HepG2 (cell line): Measurements from ENCODE around the gene MIF4GD. TPM values are rescaled to one million over a fixed set of nuclear protein-coding genes. Genes with fewer than 3 reads are reported as not detected.

Source experiments
- DR1 ChIP-seq: sonication (generic); formaldehyde crosslinking; IDR thresholded peaks from 2 replicates; pipeline ENCODE4 v1.8.0; 2021; ENCODE audit warnings: mild to moderate bottlenecking, missing genetic modification reagents, inconsistent platforms
- ESRRA ChIP-seq: sonication (generic); formaldehyde crosslinking; IDR thresholded peaks from 2 replicates; pipeline ENCODE4 v1.5.1; 2020; ENCODE audit warnings: mild to moderate bottlenecking, low read depth, missing genetic modification reagents
- FOXK2 ChIP-seq: fragments of 450-650 bp; IDR thresholded peaks from 2 replicates; pipeline ENCODE4 v1.6.1; 2016
- JUNB ChIP-seq: sonication (generic); formaldehyde crosslinking; IDR thresholded peaks from 2 replicates; pipeline ENCODE4 v1.8.0; 2022; ENCODE audit warnings: missing genetic modification reagents, mild to moderate bottlenecking, borderline replicate concordance
- KMT2B ChIP-seq: IDR thresholded peaks from 2 replicates; pipeline ENCODE4 v1.6.1; 2016; ENCODE audit warnings: missing genetic modification reagents, missing compliant biosample characterization
- MBNL3 ChIP-seq: fragments of 250-450 bp; sonication (Bioruptor Pico); conservative IDR thresholded peaks from 2 replicates; pipeline ENCODE4 v1.8.0; 2022; ENCODE audit warnings: mild to moderate bottlenecking, inconsistent platforms
- MTA1 ChIP-seq: sonication (generic); formaldehyde crosslinking; IDR thresholded peaks from 2 replicates; pipeline ENCODE4 v1.4.0; 2020; ENCODE audit warnings: missing genetic modification reagents, mild to moderate bottlenecking, borderline replicate concordance
- PRDM15 ChIP-seq: sonication (generic); formaldehyde crosslinking; IDR thresholded peaks from 2 replicates; pipeline ENCODE4 v1.4.0; 2020; ENCODE audit warnings: missing genetic modification reagents
- REXO4 ChIP-seq: sonication (generic); formaldehyde crosslinking; IDR thresholded peaks from 2 replicates; pipeline ENCODE4 v1.8.0; 2022; ENCODE audit warnings: missing genetic modification reagents, mild to moderate bottlenecking, borderline replicate concordance
- ZEB1 ChIP-seq: IDR thresholded peaks from 2 replicates; pipeline ENCODE4 v1.6.1; 2012; ENCODE audit warnings: mild to moderate bottlenecking, low read depth, inconsistent platforms; ENCODE audit not compliant: insufficient replicate concordance
- ZNF296 ChIP-seq: sonication (generic); formaldehyde crosslinking; conservative IDR thresholded peaks from 2 replicates; pipeline ENCODE4 v1.5.0; 2020; ENCODE audit warnings: mild to moderate bottlenecking, missing genetic modification reagents
- ZNF576 ChIP-seq: sonication (generic); formaldehyde crosslinking; IDR thresholded peaks from 2 replicates; pipeline ENCODE4 v1.4.0; 2020; ENCODE audit warnings: mild to moderate bottlenecking, missing genetic modification reagents
- ZNF687 ChIP-seq: sonication (generic); formaldehyde crosslinking; IDR thresholded peaks from 2 replicates; pipeline ENCODE4 v1.5.1; 2020; ENCODE audit warnings: mild to moderate bottlenecking, missing genetic modification reagents, moderate library complexity
- ZNF75D ChIP-seq: sonication (generic); formaldehyde crosslinking; IDR thresholded peaks from 2 replicates; pipeline ENCODE4 v1.8.1; 2023; ENCODE audit warnings: missing genetic modification reagents, mild to moderate bottlenecking, borderline replicate concordance
- ZNF883 ChIP-seq: sonication (generic); formaldehyde crosslinking; IDR thresholded peaks from 2 replicates; pipeline ENCODE4 v1.5.1; 2020; ENCODE audit warnings: mild to moderate bottlenecking, missing genetic modification reagents; ENCODE audit errors: not compliant biosample characterization
- polyA plus RNA-seq, 8 experiments: library from polyadenylated mRNA; depleted of rRNA in 3 of 8; stranded (reverse) in 7 of 8; unstranded in 1 of 8; fragments of >200 nt; fragmentation: Illumina TruSeq in 4 of 8; extraction: Trizol in 4 of 8; gene quantifications; 2 replicates each; pipeline versions ENCODE4 v1.2.1 to v1.2.3, GENCODE V29; 2011 to 2016; ENCODE audit warnings: low read depth in 4 of 8, missing spikeins in 1 of 8, mixed read lengths in 1 of 8; ENCODE audit not compliant: insufficient read depth in 1 of 8
- total RNA-seq, 5 experiments: library from RNA; depleted of rRNA; stranded (reverse); fragments of >200 nt; fragmentation: Illumina TruSeq; extraction: Trizol; gene quantifications; 2 replicates each; pipeline ENCODE4 v1.2.3, GENCODE V29; 2016; ENCODE audit warnings: low read depth in 1 of 5
- TF ChIP-seq, protein P1 (sequence below): sonication (generic); formaldehyde crosslinking; IDR thresholded peaks from 2 replicates; pipeline ENCODE4 v1.9.0; 2022; ENCODE audit warnings: missing genetic modification reagents, mild to moderate bottlenecking, borderline replicate concordance
- TF ChIP-seq, protein P2 (sequence below): sonication (generic); formaldehyde crosslinking; IDR thresholded peaks from 2 replicates; pipeline ENCODE4 v1.8.1; 2023; ENCODE audit warnings: mild to moderate bottlenecking, moderate library complexity, missing genetic modification reagents

Gene MIF4GD
- total and polyA plus RNA-seq, 2 of the 13 experiments (the other 11 are each of a cell fraction or from before 2014, with no cell fraction given), result 14.0 to 28.0 TPM

- TF ChIP-seq, protein P1, sequence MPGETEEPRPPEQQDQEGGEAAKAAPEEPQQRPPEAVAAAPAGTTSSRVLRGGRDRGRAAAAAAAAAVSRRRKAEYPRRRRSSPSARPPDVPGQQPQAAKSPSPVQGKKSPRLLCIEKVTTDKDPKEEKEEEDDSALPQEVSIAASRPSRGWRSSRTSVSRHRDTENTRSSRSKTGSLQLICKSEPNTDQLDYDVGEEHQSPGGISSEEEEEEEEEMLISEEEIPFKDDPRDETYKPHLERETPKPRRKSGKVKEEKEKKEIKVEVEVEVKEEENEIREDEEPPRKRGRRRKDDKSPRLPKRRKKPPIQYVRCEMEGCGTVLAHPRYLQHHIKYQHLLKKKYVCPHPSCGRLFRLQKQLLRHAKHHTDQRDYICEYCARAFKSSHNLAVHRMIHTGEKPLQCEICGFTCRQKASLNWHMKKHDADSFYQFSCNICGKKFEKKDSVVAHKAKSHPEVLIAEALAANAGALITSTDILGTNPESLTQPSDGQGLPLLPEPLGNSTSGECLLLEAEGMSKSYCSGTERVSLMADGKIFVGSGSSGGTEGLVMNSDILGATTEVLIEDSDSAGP (CRISPR knock-in tag), result peak; percentile 77
- TF ChIP-seq PRDM15 (CRISPR knock-in tag) (no peak), ZNF687 (CRISPR knock-in tag) (peak; percentile 99), MBNL3 (CRISPR knock-in tag) (no peak), KMT2B (CRISPR knock-in tag) (peak; percentile 54; the same call in 1 of the 2 replicates), ZNF576 (CRISPR knock-in tag) (no peak), ZNF883 (CRISPR knock-in tag) (peak; percentile 56), MTA1 (CRISPR knock-in tag) (peak; percentile 97; the same call in 1 of the 2 replicates), REXO4 (no peak), ZNF296 (CRISPR knock-in tag) (no peak), JUNB (no peak), ZEB1 (peak; percentile 22), ESRRA (CRISPR knock-in tag) (peak; percentile 86), FOXK2 (no peak), DR1 (CRISPR knock-in tag) (no peak), ZNF75D (CRISPR knock-in tag) (no peak)
- TF ChIP-seq, protein P2, sequence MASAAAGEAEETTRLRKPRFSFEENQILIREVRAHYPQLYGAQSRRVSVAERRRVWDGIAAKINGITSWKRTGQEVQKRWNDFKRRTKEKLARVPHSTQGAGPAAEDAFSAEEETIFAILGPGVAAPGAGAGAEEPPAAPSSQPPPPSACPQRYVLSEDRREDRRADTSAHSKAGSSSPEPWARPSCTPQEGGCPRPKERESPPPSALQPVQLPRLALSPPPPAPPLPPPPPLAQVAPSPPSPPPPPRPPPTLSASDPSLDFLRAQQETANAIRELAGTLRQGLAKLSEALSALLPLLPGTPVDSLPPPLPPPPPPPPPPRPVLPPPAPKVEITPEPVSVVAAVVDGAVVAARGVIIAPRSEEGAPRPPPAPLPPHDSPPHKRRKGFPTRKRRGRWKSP (CRISPR knock-in tag), result no peak; the same call in 1 of the 2 replicates
Measured at GRCh38 chr17:75308732-75309629, 38.0 kb upstream of the MIF4GD start (continued).
